Bronchus fibroblast of lung (primary cell): ENCODE data around the gene PIERCE2. TPM values are rescaled to one million over a fixed set of nuclear protein-coding genes. Genes with fewer than 3 reads are reported as not detected.

Experiments
- total RNA-seq: library from RNA; depleted of rRNA; stranded (reverse); fragments of >200 nt; gene quantifications from 2 replicates; pipeline ENCODE4 v1.2.3, GENCODE V29; 2015

PIERCE2 gene, protein sequence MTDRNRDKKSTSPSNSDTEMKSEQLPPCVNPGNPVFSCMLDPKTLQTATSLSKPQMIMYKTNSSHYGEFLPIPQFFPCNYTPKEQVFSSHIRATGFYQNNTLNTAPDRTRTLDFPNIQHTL
- total RNA-seq = 2.4 and 3.4 TPM in 2 replicates

DNA sequence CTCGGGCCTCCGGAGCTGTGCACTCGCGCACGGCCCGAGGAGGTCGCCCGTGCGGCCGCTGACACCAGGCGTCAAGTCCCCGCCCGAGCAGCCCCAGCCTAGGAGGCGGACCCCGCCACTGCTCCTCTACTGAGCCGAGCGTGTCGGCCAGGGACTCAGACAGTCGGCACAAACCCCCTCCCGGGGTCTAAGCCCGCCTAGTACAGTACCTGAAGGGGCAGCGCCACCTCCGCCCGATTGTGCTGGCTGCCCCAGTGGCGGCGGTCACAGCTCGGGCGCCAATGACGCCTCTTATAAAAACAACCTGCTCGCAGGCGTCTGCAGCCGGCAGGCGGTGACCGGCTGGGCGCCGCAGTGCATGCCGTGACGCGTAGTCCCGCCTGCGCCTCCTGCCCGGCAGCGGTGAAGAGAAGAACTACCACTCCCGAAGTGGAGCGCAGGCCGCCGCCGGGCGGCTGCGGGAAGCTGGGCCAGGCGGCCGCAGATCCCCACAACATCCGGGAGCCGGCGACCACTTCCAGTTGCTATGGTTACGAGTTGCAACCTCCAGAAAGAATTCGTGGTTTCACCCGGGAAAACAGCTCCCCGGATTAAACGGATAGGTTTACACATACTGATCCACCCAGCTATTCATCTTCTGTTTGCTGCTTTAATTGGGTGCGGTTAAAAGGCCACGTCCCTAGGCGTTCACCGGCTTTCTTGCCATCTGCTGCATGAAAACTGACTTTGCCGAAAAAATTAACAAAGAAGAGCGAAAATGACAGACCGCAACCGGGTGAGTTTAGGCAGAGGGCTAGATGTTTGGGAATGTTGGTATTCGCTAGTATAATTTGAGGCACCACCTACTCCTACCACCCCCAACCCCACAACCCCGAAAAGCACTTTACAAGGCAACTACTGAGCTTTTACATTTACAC is at the start of gene PIERCE2, which contains the start of gene CCPG1:
Gene PIERCE2, plus strand, starts transcription at position 484 of the 917 bp plus-strand sequence. Its CDS starts 274 bp downstream, at position 758.
Gene CCPG1, minus strand, starts transcription at position 348 of the 917 bp plus-strand sequence. CDS start 18,935 bp downstream, outside the sequence.

Other genes with a start within 250 kb of the PIERCE2 start
- gene RSL24D1, start 211.6 kb upstream of the PIERCE2 start, total RNA-seq = 72.4 and 92.6 TPM in 2 replicates
- 5.4 and 11.6 TPM in 2 replicates for gene RAB27A, start 118.7 kb upstream of the PIERCE2 start, total RNA-seq
- 6.6 and 15.5 TPM in 2 replicates for gene PIGBOS1, start 89.4 kb upstream of the PIERCE2 start, total RNA-seq
- 8.2 and 10.4 TPM in 2 replicates for gene PIGB, start 89.3 kb upstream of the PIERCE2 start, total RNA-seq
- gene CCPG1, start 136 bp upstream of the PIERCE2 start, total RNA-seq = 11.1 and 12.3 TPM in 2 replicates
- gene DNAAF4, start 99.7 kb downstream of the PIERCE2 start, total RNA-seq = 0.50 and 0.74 TPM in 2 replicates
- gene PYGO1, start 179.8 kb downstream of the PIERCE2 start, total RNA-seq = 3.0 and 5.9 TPM in 2 replicates